Type B pancreatic cell (in vitro differentiated cells): ENCODE data around the gene MYH11. TPM values are rescaled to one million over a fixed set of nuclear protein-coding genes. Genes with fewer than 3 reads are reported as not detected.

Source experiments
- DNase-seq: peaks from one replicate; pipeline ENCODE4 v3.0.0; 2021; ENCODE audit warnings: mixed read lengths; ENCODE audit not compliant: unreplicated experiment; ENCODE audit errors: extremely low spot score
- H3K27ac Mint-ChIP-seq: 2 replicates; pipeline ENCODE4 v1.8.0; 2021; ENCODE audit warnings: mild to moderate bottlenecking, mixed read lengths
- H3K27me3 Mint-ChIP-seq: 2 replicates; pipeline ENCODE4 v1.8.0; 2021; ENCODE audit warnings: mixed read lengths
- H3K36me3 Mint-ChIP-seq: 2 replicates; pipeline ENCODE4 v1.8.0; 2021; ENCODE audit warnings: mixed read lengths
- H3K4me1 Mint-ChIP-seq: one replicate; pipeline ENCODE4 v1.8.0; 2021; ENCODE audit warnings: mixed read lengths; ENCODE audit not compliant: unreplicated experiment
- H3K4me3 Mint-ChIP-seq: 2 replicates; pipeline ENCODE4 v1.8.0; 2021; ENCODE audit warnings: mild to moderate bottlenecking, mixed read lengths
- H3K9me3 Mint-ChIP-seq: 2 replicates; pipeline ENCODE4 v1.8.0; 2021; ENCODE audit warnings: mixed read lengths
- CTCF ChIP-seq: fragments of 200-600 bp; sonication (generic); conservative IDR thresholded peaks from 2 replicates; pipeline ENCODE4 v1.5.0; 2021; ENCODE audit warnings: antibody characterized with exemption, mild to moderate bottlenecking
- total RNA-seq: library from RNA; stranded (reverse); gene quantifications from 2 replicates; pipeline ENCODE4 v1.2.1, GENCODE V29; 2021; ENCODE audit warnings: low replicate concordance

Gene MYH11
- total RNA-seq, 1 donor from 2014 or later: 0.43 TPM

- TF ChIP-seq CTCF: no peak
- Mint-ChIP-seq H3K27ac (no peak overlapping the region), H3K36me3 (peaks cover 13% of the 10 kb centered on the region), H3K4me3 (no peak overlapping the region), H3K27me3 (peaks cover 6% of the 10 kb centered on the region), H3K9me3 (no peaks in the 10 kb centered on the region), H3K4me1 (no peaks in the 10 kb centered on the region)
- DNase-seq: no peak
Measured at GRCh38 chr16:15864939-15865338, 8.1 kb upstream of the MYH11 start.

- Mint-ChIP-seq H3K4me3 (no peak overlapping the region), H3K27ac (no peak overlapping the region), H3K27me3 (peaks cover 26% of the 10 kb centered on the region), H3K36me3 (peaks cover 11% of the 10 kb centered on the region), H3K4me1 (peaks cover 5% of the 10 kb centered on the region), H3K9me3 (no peaks in the 10 kb centered on the region)
- TF ChIP-seq CTCF: no peak
- no peak for DNase-seq
Measured at GRCh38 chr16:15861996-15862395, 5.2 kb upstream of the MYH11 start.

GRCh38 chr16:15858921-15859668 is 2.3 kb upstream of the MYH11 start:
- Mint-ChIP-seq H3K4me3 (peak overlapping the region; percentile 65), H3K27ac (no peak overlapping the region), H3K4me1 (peaks cover 5% of the 10 kb centered on the region), H3K27me3 (peaks cover 55% of the 10 kb centered on the region), H3K36me3 (peaks cover 3% of the 10 kb centered on the region), H3K9me3 (no peaks in the 10 kb centered on the region)
- no peak for DNase-seq
- TF ChIP-seq CTCF: no peak

DNA sequence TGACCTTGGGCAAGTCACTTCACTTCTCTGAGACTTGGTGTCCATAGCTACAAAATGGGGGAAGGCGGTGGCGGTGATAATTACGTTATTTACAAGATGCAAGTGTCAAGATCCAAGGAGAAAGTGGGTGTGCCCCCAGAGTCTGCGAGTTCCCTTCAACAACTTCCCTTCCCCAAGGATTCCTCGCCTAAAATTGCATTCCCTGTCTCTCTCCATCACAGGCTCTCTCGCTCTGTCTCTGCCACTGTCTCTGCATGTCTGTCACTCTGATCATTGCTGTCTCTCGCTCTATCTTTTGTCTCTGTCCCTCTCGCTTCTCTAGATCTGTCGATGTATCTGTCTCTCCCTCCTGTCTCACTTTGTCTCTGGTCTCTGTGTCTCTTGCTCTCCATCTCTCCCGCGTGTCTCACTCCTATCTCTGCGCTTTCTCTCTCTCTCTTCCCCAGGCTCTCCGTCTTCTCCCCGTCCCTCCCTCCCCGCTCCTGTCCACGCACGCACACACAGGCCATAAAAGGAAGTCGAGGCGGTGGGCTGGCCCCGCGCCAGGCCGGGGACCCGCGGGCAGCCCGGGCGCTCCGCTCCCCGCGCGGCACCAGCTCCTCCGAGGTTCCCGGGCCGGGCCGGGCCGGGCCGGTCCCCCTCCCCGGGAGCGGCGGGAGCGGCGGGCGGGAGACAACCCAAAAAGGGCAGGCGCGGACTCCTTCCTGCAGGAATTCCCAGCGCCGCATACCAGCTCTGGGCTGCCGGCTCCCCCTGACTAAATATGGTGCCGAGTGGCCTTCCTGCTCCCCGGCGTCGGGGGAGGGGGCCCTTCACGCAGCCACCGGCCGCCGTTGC is 1.1 kb upstream of the MYH11 start:
- DNase-seq: no peak
- Mint-ChIP-seq H3K9me3 (no peaks in the 10 kb centered on the region), H3K27ac (no peak overlapping the region), H3K4me3 (peak overlapping the region; percentile 87), H3K27me3 (peaks cover 62% of the 10 kb centered on the region), H3K4me1 (peaks cover 5% of the 10 kb centered on the region), H3K36me3 (peaks cover 3% of the 10 kb centered on the region)
- TF ChIP-seq CTCF: no peak

GRCh38 chr16:15856182-15856581 is 646 bp downstream of the MYH11 start:
- Mint-ChIP-seq H3K36me3 (peaks cover 3% of the 10 kb centered on the region), H3K9me3 (no peaks in the 10 kb centered on the region), H3K27me3 (peaks cover 68% of the 10 kb centered on the region), H3K27ac (no peak overlapping the region), H3K4me1 (peaks cover 5% of the 10 kb centered on the region), H3K4me3 (no peak overlapping the region)
- no peak for DNase-seq
- TF ChIP-seq CTCF: no peak
